Endothelial cell of umbilical vein (primary cell): ENCODE data around the gene LRWD1. TPM values are rescaled to one million over a fixed set of nuclear protein-coding genes. Genes with fewer than 3 reads are reported as not detected.

Experiments used
- BruUV-seq: library from RNA; stranded (reverse); fragments of 400-500 nt; replicated peaks from 2 replicates; lab custom pipeline; 2021; lab: Mats Ljungman, UMichigan
- CTCF ChIA-PET: fragments of 300-600, 350-600 bp; sonication (Branson Sonifier 250); formaldehyde crosslinking; loops from one replicate; lab custom pipeline; 2021; ENCODE audit warnings: antibody characterized with exemption, inconsistent platforms; lab: Charles Lee
- POLR2A ChIA-PET: fragments of 300-600, 350-600 bp; sonication (Branson Sonifier 250); formaldehyde crosslinking; loops from one replicate; lab custom pipeline; 2021; ENCODE audit warnings: antibody characterized with exemption, inconsistent platforms; lab: Charles Lee
- DNase-seq: peaks from one replicate; pipeline ENCODE4 v3.0.0-alpha.2; 2011; ENCODE audit warnings: low read depth, low spot score
- FAIRE-seq: peaks from 2 replicates; lab custom pipeline; 2011; peaks lifted over from hg19 to GRCh38; lab: Jason Lieb, UNC
- H2AFZ ChIP-seq: 2 replicates; pipeline ENCODE4 v1.6.0; 2012; ENCODE audit warnings: low read depth, low read length, control low read depth, inconsistent platforms
- H3K27ac ChIP-seq: 2 replicates; pipeline ENCODE4 v1.5.1; 2011; ENCODE audit warnings: low read depth, mild to moderate bottlenecking, control low read depth, low read length, moderate library complexity; ENCODE audit not compliant: insufficient read depth
- H3K27me3 ChIP-seq, 2 experiments: 2 replicates each; pipeline versions ENCODE4 v1.6.0 to v1.6.1; 2011; ENCODE audit warnings: low read length in 2 of 2, mixed read lengths in 1 of 2; ENCODE audit not compliant: control insufficient read depth in 2 of 2, insufficient read depth in 2 of 2
- H3K36me3 ChIP-seq, 2 experiments: 2 replicates in 1 of 2; 3 replicates in 1 of 2; pipeline ENCODE4 v1.5.1; 2011; ENCODE audit warnings: low read length in 2 of 2, mild to moderate bottlenecking in 1 of 2, moderate library complexity in 1 of 2; ENCODE audit not compliant: control insufficient read depth in 2 of 2, insufficient read depth in 2 of 2; ENCODE audit errors: extremely low read depth in 1 of 2
- H3K4me1 ChIP-seq: 3 replicates; pipeline ENCODE4 v1.5.1; 2011; ENCODE audit warnings: mild to moderate bottlenecking, low read length; ENCODE audit not compliant: control insufficient read depth, insufficient read depth; ENCODE audit errors: extremely low read depth
- H3K4me2 ChIP-seq: 2 replicates; pipeline ENCODE4 v1.6.1; 2011; ENCODE audit warnings: low read length, control low read depth, mixed read lengths; ENCODE audit not compliant: insufficient read depth
- H3K4me3 ChIP-seq, 3 experiments: fragments of 200-600 bp in 1 of 3; sonication (generic), shearing (Covaris generic) in 1 of 3; replicated peaks in 1 of 3; 2 replicates each; pipeline ENCODE4 v1.5.1; 2011 to 2016; ENCODE audit warnings: control low read depth in 3 of 3, low read length in 3 of 3, mild to moderate bottlenecking in 2 of 3, inconsistent platforms in 1 of 3, low read depth in 1 of 3, moderate library complexity in 1 of 3; ENCODE audit not compliant: insufficient read depth in 1 of 3
- H3K79me2 ChIP-seq: 2 replicates; pipeline ENCODE4 v1.6.0; 2012; ENCODE audit warnings: low read length, inconsistent platforms; ENCODE audit not compliant: control insufficient read depth, insufficient read depth
- H3K9ac ChIP-seq: replicated peaks from 2 replicates; pipeline ENCODE3; 2011; ENCODE audit warnings: low read length, control low read depth; ENCODE audit not compliant: insufficient read depth; ENCODE audit errors: extremely low read depth
- H3K9me1 ChIP-seq: replicated peaks from 3 replicates; pipeline ENCODE4 v1.6.0; 2011; ENCODE audit warnings: mild to moderate bottlenecking, low read length; ENCODE audit not compliant: control insufficient read depth, insufficient read depth; ENCODE audit errors: extremely low read depth
- H3K9me3 ChIP-seq: replicated peaks from 2 replicates; pipeline ENCODE4 v1.5.1; 2012; ENCODE audit warnings: low read length, inconsistent platforms; ENCODE audit not compliant: control insufficient read depth, insufficient read depth
- H4K20me1 ChIP-seq: replicated peaks from 2 replicates; pipeline ENCODE3; 2011; ENCODE audit warnings: mild to moderate bottlenecking, low read length; ENCODE audit not compliant: control insufficient read depth, insufficient read depth; ENCODE audit errors: extremely low read depth
- EZH2 ChIP-seq: IDR thresholded peaks from 2 replicates; pipeline ENCODE4 v1.6.1; 2012; ENCODE audit warnings: borderline replicate concordance, low read depth, mild to moderate bottlenecking, moderate library complexity, low read length, inconsistent platforms; ENCODE audit not compliant: severe bottlenecking
- FOS ChIP-seq: IDR thresholded peaks from 2 replicates; pipeline ENCODE4 v1.6.1; 2011; ENCODE audit warnings: mild to moderate bottlenecking, low read length, moderate library complexity, borderline replicate concordance; ENCODE audit not compliant: insufficient read depth
- GATA2 ChIP-seq: IDR thresholded peaks from 2 replicates; pipeline ENCODE4 v1.7.0; 2011; ENCODE audit warnings: low read depth, mild to moderate bottlenecking, moderate library complexity, mixed read lengths, low read length; ENCODE audit not compliant: insufficient read length, insufficient read depth
- JUN ChIP-seq: IDR thresholded peaks from 2 replicates; pipeline ENCODE4 v1.6.1; 2011; ENCODE audit warnings: borderline replicate concordance, low read depth; ENCODE audit not compliant: insufficient read length, insufficient read depth
- MYC ChIP-seq: IDR thresholded peaks from one replicate; pipeline ENCODE4 v1.6.1; 2011; ENCODE audit warnings: mild to moderate bottlenecking, low read depth, low read length
- POLR2A ChIP-seq: IDR thresholded peaks from 2 replicates; pipeline ENCODE4 v1.6.1; 2012; ENCODE audit warnings: low read depth, mild to moderate bottlenecking, control low read depth, low read length
- POLR2AphosphoS5 ChIP-seq: IDR thresholded peaks from 2 replicates; pipeline ENCODE4 v1.6.1; 2012; ENCODE audit warnings: low read depth, mild to moderate bottlenecking, control low read depth, low read length, moderate library complexity; ENCODE audit not compliant: insufficient read depth
- dilution Hi-C: fragments of 300-500 bp; cut with MboI; formaldehyde crosslinking; loops from one replicate; pipeline ENCODE4 v1.15.0; 2019; ENCODE audit warnings: low sequenced_read_pairs; ENCODE audit not compliant: extremely low pct_ligation_motif_present
- intact Hi-C: fragments of 100-400 bp; cut with micrococcal nuclease; formaldehyde crosslinking; loops from one replicate; pipeline ENCODE4 v1.10.0; 2022
- polyA plus RNA-seq, 4 experiments: library from polyadenylated mRNA; depleted of rRNA in 3 of 4; stranded (reverse) in 3 of 4; unstranded in 1 of 4; fragments of >200 nt; gene quantifications; 2 replicates each; pipeline versions ENCODE4 v1.2.1 to v1.2.3, GENCODE V29; 2011 to 2012; ENCODE audit warnings: missing spikeins in 1 of 4
- total RNA-seq: library from RNA; stranded (reverse); gene quantifications from 2 replicates; pipeline ENCODE4 v1.2.3, GENCODE V29; 2021
- TF ChIP-seq, protein P1 (sequence below), 2 donors: IDR thresholded peaks; 1 replicate in 1 of 2; 2 replicates in 1 of 2; pipeline ENCODE4 v1.5.1; 2011; ENCODE audit warnings: low read length in 2 of 2, mild to moderate bottlenecking in 2 of 2, moderate library complexity in 2 of 2, control low read depth in 1 of 2, inconsistent platforms in 1 of 2, low read depth in 1 of 2; ENCODE audit not compliant: insufficient read depth in 1 of 2; ENCODE audit errors: extremely low read depth in 1 of 2
- TF ChIP-seq, protein P2 (sequence below): IDR thresholded peaks from 2 replicates; pipeline ENCODE4 v1.6.1; 2011; ENCODE audit not compliant: insufficient read depth, insufficient read length

The LRWD1 gene
- total and polyA plus RNA-seq, 2 donors (not counting 3 experiments of a cell fraction or from before 2014, with no cell fraction given): 21.7 to 22.7 TPM

DNA sequence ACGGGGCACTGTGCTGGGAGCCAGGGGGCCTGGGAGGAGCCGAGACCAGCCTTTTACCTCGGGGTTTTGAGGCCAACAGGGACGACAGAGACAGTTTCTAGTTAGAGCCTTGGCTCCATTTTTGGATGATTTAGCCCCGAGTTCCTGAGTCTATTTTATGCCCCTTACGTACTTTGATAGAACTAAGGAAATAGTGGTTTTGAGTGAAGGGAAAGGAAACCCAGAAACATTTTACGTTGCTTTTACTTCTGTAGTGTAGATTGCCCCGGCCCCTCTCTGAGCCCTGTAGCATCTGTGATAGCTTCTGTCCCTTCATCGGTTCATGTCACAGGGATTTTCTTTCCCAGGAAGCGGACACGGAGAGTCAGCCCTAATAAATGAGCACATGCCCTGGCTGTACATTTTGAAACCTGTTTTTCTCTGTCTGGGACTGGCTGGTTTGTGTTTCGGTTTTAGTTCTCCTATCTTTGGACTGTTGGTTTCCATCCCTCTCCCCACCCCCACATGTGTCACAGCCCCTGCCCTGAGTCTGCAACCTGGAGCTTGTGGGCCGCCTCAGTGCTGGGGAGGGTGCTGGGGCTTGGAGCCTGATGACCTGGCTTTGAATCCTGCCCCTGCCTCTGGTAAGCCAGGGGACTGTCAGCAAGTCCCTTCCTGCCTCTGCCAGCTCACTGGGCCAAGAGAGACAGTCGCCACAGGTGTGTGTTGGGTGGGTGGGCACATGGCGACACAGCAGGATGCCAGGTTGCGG is 38.3 kb upstream of the LRWD1 start:
- dilution Hi-C loops: no loop called here
- no peak for FAIRE-seq
- Histone ChIP-seq H3K4me3 (no peak overlapping the region), H3K79me2 (no peaks in the 10 kb centered on the region), H3K4me1 (no peaks in the 10 kb centered on the region), H3K27me3 (no peaks in the 10 kb centered on the region), H3K9me1 (no peaks in the 10 kb centered on the region), H3K36me3 (peaks cover 0 to 23% of the 10 kb centered on the region in 2 experiments), H3K27ac (no peak overlapping the region), H4K20me1 (no peaks in the 10 kb centered on the region), H2AFZ (no peak overlapping the region), H3K9me3 (no peaks in the 10 kb centered on the region), H3K4me2 (no peak overlapping the region), H3K9ac (no peak overlapping the region)
- BruUV-seq: TSS peak; percentile 53
- no peak for DNase-seq
- POLR2A ChIA-PET: no interaction called here
- intact Hi-C loops: no loop called here
- TF ChIP-seq POLR2AphosphoS5 (no peak), JUN (no peak), EZH2 (no peak), FOS (no peak), GATA2 (no peak), POLR2A (no peak), MYC (no peak)
- TF ChIP-seq, protein P1, sequence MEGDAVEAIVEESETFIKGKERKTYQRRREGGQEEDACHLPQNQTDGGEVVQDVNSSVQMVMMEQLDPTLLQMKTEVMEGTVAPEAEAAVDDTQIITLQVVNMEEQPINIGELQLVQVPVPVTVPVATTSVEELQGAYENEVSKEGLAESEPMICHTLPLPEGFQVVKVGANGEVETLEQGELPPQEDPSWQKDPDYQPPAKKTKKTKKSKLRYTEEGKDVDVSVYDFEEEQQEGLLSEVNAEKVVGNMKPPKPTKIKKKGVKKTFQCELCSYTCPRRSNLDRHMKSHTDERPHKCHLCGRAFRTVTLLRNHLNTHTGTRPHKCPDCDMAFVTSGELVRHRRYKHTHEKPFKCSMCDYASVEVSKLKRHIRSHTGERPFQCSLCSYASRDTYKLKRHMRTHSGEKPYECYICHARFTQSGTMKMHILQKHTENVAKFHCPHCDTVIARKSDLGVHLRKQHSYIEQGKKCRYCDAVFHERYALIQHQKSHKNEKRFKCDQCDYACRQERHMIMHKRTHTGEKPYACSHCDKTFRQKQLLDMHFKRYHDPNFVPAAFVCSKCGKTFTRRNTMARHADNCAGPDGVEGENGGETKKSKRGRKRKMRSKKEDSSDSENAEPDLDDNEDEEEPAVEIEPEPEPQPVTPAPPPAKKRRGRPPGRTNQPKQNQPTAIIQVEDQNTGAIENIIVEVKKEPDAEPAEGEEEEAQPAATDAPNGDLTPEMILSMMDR (IDR thresholded peaks at IDR 0.05; ENCODE audit: extremely low read depth in 1 of 2, insufficient read depth in 1 of 2, low read depth in 1 of 2, low read length in 2 of 2): no peak
- TF ChIP-seq, protein P2, sequence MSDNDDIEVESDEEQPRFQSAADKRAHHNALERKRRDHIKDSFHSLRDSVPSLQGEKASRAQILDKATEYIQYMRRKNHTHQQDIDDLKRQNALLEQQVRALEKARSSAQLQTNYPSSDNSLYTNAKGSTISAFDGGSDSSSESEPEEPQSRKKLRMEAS: no peak
- CTCF ChIA-PET: no interaction called here
